AG04449 (cell line): Measurements from ENCODE around the gene S100Z.

ENCODE experiments used
- CTCF ChIA-PET: fragments of 350-600 bp; formaldehyde crosslinking; extraction: SDS; loops from one replicate; lab custom pipeline; 2021; ENCODE audit warnings: antibody characterized with exemption; lab: Yijun Ruan, JAX
- POLR2A ChIA-PET: fragments of 400-600, 350-600 bp; formaldehyde crosslinking; extraction: SDS; loops from one replicate; lab custom pipeline; 2020; ENCODE audit warnings: antibody characterized with exemption, inconsistent platforms; lab: Yijun Ruan, JAX
- DNase-seq: peaks from one replicate; pipeline ENCODE4 v3.0.0-alpha.2; 2010; ENCODE audit warnings: low read depth, low spot score
- H3K4me3 ChIP-seq: 2 replicates; pipeline ENCODE4 v1.5.1; 2011; ENCODE audit warnings: low read depth, mild to moderate bottlenecking, control low read depth, low read length
- TF ChIP-seq, protein P1 (sequence below): IDR thresholded peaks from one replicate; pipeline ENCODE4 v1.5.1; 2011; ENCODE audit warnings: mild to moderate bottlenecking, moderate library complexity, low read length, control low read depth, inconsistent platforms; ENCODE audit not compliant: insufficient read depth; ENCODE audit errors: missing control alignments

S100Z gene

GRCh38 chr5:76958991-76959767 lies 109.4 kb downstream of the S100Z start:
- DNase-seq: no peak
- TF ChIP-seq, protein P1, sequence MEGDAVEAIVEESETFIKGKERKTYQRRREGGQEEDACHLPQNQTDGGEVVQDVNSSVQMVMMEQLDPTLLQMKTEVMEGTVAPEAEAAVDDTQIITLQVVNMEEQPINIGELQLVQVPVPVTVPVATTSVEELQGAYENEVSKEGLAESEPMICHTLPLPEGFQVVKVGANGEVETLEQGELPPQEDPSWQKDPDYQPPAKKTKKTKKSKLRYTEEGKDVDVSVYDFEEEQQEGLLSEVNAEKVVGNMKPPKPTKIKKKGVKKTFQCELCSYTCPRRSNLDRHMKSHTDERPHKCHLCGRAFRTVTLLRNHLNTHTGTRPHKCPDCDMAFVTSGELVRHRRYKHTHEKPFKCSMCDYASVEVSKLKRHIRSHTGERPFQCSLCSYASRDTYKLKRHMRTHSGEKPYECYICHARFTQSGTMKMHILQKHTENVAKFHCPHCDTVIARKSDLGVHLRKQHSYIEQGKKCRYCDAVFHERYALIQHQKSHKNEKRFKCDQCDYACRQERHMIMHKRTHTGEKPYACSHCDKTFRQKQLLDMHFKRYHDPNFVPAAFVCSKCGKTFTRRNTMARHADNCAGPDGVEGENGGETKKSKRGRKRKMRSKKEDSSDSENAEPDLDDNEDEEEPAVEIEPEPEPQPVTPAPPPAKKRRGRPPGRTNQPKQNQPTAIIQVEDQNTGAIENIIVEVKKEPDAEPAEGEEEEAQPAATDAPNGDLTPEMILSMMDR: no peak
- POLR2A ChIA-PET: no interaction called here
- CTCF ChIA-PET: interaction anchor here (0.8 to 1.4 kb wide), 3 partner anchors 9 to 57 kb away, joined by 3 to 7 read pairs (median 3); no protein-coding TSS in a partner anchor
- no peak overlapping the region for H3K4me3 ChIP-seq

DNA sequence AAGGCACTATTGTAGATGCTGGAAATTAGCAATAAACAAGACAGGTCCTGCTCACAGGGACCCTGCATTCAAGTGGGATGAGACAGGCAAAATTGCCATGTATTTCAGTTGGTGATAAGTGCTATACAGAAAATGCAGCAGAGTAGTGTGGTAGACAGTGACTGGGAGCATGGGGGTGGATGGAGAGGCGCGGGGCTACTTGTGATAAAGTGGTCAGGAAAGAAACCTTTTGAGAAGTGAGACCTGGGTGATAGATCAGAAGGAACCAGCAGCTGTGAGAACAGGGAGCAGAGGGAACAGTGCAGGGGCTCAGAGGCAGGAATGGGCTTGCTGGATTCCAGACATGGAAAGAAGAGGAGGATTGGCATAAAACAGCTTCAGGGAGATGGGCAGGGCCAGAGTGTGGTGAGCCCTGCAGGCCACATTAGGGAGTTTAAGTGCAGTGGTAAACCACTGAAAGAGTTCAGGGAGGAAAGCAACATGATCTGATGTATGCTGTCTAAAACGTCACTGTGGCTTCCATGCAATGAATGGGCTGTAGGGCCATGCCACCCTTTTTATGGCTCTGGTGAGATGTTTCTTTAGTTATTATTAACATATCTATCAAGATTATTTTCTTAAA lies 110.3 kb downstream of the S100Z start:
- DNase-seq: no peak
- POLR2A ChIA-PET: no interaction called here
- CTCF ChIA-PET: no interaction called here
- no peak overlapping the region for H3K4me3 ChIP-seq
- TF ChIP-seq, protein P1: no peak

GRCh38 chr5:76964060-76964459 lies 114.2 kb downstream of the S100Z start:
- ChIA-PET CTCF (no interaction called here), POLR2A (no interaction called here)
- TF ChIP-seq, protein P1: no peak
- no peak overlapping the region for H3K4me3 ChIP-seq
- DNase-seq: no peak
